Left renal pelvis (tissue), 4 donors: ENCODE data around the gene DYDC2. TPM values are rescaled to one million over a fixed set of nuclear protein-coding genes. Genes with fewer than 3 reads are reported as not detected.
"Not testable (repeated sequence)": the region's sequence is repeated elsewhere in the genome, so short reads cannot be mapped to it uniquely, and the experiment has no call there.

Source experiments
- DNase-seq, 4 donors: peaks; one replicate each; pipeline ENCODE4 v3.0.0-alpha.2; 2013; ENCODE audit warnings: low read depth in 4 of 4, low spot score in 3 of 4
- polyA plus RNA-seq, 4 donors: library from polyadenylated mRNA; unstranded; fragments of 120-200 nt; gene quantifications; one replicate each; pipeline ENCODE4 v1.2.1, GENCODE V29; 2013; ENCODE audit not compliant: insufficient read length in 4 of 4

Gene DYDC2
- polyA plus RNA-seq, 4 donors = 0.22 to 2.4 (median 1.1) TPM

DNA sequence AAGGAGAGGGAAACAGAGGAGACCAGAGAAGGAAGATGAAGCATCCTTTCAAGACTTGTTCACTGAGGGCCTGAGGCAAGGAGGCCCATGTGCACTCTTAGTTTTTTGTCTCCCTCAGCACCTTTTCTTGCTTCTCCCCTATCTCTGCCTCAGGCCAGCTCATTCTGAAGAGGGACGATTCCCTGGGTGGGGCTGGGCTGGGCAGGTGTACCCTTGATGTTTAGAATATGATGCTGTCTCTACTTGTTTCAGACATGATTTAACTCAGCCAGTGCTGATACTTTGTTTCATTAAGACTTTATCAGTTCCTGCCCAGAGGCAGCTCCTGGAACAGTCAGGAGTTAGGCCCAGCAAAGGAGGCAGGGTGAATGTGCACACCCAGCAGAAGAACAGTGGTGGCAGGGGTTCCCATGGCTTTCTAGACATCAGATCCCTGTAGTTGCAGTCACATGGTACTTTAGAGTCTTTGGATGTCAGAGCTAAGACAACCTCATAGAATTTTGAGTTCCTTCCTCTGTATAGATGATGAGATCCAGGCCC, 55.2 kb downstream of the DYDC2 start:
- DNase-seq = no peak

DNA sequence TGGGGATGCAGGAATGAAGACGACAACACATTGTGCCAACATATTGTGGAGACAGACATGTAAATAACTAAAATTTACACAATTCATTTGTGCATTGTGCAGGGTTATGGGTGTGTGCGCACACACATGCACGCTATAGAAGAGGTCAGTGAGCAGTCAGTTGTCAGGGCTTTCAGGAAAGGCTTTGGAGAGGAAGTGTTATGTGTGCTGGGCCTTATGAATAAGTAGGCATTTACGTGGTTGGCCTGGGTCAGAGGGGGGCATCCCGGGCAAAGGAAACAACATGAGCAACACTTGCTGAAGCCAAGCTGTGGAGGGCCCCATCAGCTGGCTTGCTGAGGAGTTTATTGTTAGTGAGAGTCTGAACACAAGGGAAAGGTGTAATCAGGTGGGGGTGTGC, 55.9 kb downstream of the DYDC2 start:
- no peak for DNase-seq

DNA sequence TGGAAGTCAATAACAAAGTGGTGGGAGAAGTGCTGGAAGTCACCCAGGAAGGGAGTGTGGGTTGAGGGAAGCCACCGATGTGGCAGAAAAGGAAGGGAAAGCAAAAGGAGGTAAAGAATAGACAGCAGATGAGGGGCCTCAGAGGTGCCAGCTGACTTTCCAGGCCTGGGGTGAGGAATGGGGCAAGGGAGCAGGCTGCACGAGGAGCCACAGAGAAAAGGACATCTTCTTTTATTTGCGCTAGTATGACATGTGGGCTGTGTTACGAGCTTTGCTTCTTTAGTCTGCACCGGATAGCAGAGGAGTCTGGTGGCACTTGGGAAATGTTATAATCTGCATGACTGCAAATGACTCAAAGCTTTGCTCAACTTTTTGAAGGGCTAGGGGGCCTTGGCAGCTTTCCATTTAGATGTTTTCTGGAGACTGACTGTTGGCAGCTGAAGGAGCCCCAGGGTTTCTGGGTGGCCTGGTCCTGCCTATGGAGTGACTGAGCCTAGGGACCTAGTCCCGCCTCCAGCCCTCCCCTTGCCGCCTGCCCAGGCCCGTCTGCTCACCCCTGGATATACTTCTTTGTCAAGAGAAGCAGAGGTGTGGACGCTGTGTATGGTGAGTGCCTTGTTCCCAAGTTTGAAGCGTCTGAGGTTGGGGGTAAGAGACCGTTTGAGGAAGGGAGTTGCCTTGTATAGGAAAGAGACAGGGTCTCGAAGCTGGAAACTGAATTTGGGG, 56.9 kb downstream of the DYDC2 start:
- peak in 1 of 4 donors; percentile 50 for DNase-seq

- peak in 2 of 4 donors; percentile 54 to 57 for DNase-seq
These were observed 57.7 kb downstream of the DYDC2 start for GRCh38 chr10:80414142-80414895.

DNA sequence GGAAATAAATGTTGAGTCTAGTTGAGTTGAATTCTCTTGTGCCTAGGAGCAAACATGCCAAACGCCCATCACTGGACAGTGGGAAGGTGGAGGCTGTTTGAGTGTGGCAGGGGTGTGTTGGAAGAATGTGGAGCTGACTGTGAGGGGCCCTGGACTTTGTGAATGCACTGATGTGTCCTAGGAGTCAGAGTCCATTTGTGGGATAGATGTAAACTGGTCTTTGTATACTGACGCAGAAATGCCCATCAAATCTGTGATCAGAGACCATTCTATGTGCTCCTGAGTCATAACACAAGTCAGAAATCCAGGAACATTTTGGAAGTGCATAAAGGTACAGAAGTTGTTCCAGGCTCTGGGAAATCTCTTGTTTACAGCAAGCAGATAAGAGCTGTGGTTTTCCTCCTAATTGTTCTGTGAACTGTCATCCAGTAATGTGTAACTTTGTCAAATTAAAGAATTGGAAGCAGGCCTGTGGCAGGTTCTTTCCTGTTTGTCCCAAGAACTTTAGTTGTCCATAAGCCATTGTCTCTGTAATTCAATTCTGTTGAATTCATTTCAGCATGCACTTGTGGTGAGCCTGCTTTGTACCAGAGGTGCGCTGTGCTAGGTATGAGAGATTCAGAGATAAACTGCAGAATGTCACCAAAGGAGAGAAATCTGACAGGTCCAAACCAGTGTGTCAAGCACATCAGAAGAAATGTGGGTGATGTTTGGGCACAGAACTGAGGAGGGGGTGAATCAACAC, 59.3 kb downstream of the DYDC2 start:
- DNase-seq = no peak

- peak in 1 of 4 donors; percentile 44 for DNase-seq
These were observed 60.0 kb downstream of the DYDC2 start for GRCh38 chr10:80416479-80417098.

- not testable (repeated sequence) for DNase-seq
These were observed 60.7 kb downstream of the DYDC2 start for GRCh38 chr10:80417256-80417655.

Other genes with a start within 250 kb of the DYDC2 start
- 10 to 100 TPM; 20.1 to 69.0 (median 25.6) TPM for gene PLAC9, start 224.1 kb upstream of the DYDC2 start, polyA plus RNA-seq
- 100 to 1,000 TPM; 110 to 147 (median 140) TPM for gene ANXA11, start 151.2 kb upstream of the DYDC2 start, polyA plus RNA-seq
- gene MAT1A, start 67.1 kb upstream of the DYDC2 start, polyA plus RNA-seq = 1 to 10 TPM in 3 of 4 donors, under 1 TPM in 1; 0.90 to 1.5 (median 1.3) TPM
- gene DYDC1, start within 50 bp of the DYDC2 start, polyA plus RNA-seq = under 1 TPM in 3 of 4 donors, not detected in 1; 0.30 to 0.54 (median 0.50) TPM
- gene PRXL2A, start 51.8 kb downstream of the DYDC2 start, polyA plus RNA-seq = 100 to 1,000 TPM; 115 to 128 (median 121) TPM
- 100 to 1,000 TPM in 1 of 4 donors, 10 to 100 TPM in 3; 83.7 to 101 (median 91.8) TPM for gene TSPAN14, start 97.5 kb downstream of the DYDC2 start, polyA plus RNA-seq
- gene SH2D4B, start 181.1 kb downstream of the DYDC2 start, polyA plus RNA-seq = under 1 TPM; 0.11 to 0.46 (median 0.15) TPM